ENCODE results near the gene WDR31. TPM values are rescaled to one million over a fixed set of nuclear protein-coding genes. Genes with fewer than 3 reads are reported as not detected.
"Not testable (repeated sequence)": the region's sequence is repeated elsewhere in the genome, so short reads cannot be mapped to it uniquely, and the experiment has no call there.

Gene WDR31
- polyA plus RNA-seq, 1 donor (not counting 4 experiments of a cell fraction or from before 2014, with no cell fraction given): 0.94 TPM

DNA sequence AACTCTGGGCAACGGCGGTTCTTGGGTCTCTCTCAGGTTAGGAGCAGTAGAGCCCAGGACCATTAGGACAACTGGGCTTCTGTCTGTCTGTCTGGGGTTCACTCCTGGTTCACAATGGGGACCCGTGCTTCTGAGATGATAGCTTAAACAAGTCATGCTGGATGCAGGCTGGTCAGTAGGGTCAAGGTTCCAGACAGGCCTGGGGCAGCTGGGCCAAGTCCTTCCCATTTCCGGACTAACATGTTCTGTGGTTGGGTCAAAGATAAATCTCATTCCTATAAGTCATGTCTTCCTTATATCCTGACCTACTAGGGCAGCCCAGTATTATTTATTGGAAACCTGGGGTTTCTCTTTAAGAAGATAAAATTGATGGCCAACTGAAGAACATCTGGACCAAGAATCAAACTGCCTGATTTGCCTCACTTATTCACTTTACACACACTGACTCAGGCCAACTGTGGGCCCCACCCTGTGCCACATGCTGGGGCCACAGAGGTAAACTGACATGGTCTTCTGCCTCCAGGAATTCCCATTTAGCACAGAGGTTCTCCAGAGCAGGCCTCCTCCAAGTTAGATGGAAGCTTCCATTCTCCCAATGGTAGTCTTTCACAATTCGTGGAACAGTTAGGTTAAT is 28.4 kb upstream of the WDR31 start:
- no peak for FAIRE-seq
- dilution Hi-C loops (cut with MboI; ENCODE audit: extremely low pct_ligation_motif_present, low sequenced_read_pairs): no loop called here
- Histone ChIP-seq H3K9me3 (ENCODE audit: control insufficient read depth, low read depth, low read length) (no peaks in the 10 kb centered on the region), H3K4me2 (ENCODE audit: control insufficient read depth, extremely low read depth, insufficient read depth, low read depth, low read length) (no peak overlapping the region), H3K27me3 (ENCODE audit: control insufficient read depth, extremely low read depth, insufficient read depth, low read length) (no peaks in the 10 kb centered on the region), H3K9me1 (ENCODE audit: control insufficient read depth, extremely low read depth, insufficient read depth, low read length) (no peaks in the 10 kb centered on the region), H2AFZ (ENCODE audit: control insufficient read depth, low read length) (no peak overlapping the region), H3K27ac (ENCODE audit: control insufficient read depth, insufficient read depth, low read length) (no peak overlapping the region), H4K20me1 (ENCODE audit: control insufficient read depth, extremely low read depth, insufficient read depth, low read length) (no peaks in the 10 kb centered on the region), H3K4me3 (ENCODE audit: control insufficient read depth in 2 of 3, extremely low read depth in 1 of 3, insufficient read depth in 2 of 3, low read depth in 1 of 3, low read length in 3 of 3) (no peak overlapping the region), H3K9ac (ENCODE audit: control insufficient read depth, extremely low read depth, insufficient read depth, low read length) (no peak overlapping the region), H3K4me1 (ENCODE audit: control insufficient read depth, extremely low read depth, insufficient read depth, low read length) (no peaks in the 10 kb centered on the region), H3K79me2 (ENCODE audit: control insufficient read depth, insufficient read depth, low read length) (no peaks in the 10 kb centered on the region), H3K36me3 (ENCODE audit: control insufficient read depth in 2 of 2, extremely low read depth in 1 of 2, insufficient read depth in 2 of 2, low read length in 2 of 2) (peaks cover 3 to 4% of the 10 kb centered on the region in 2 experiments)
- DNase-seq (ENCODE audit: low read depth, low spot score): no peak
- TF ChIP-seq, protein P1, sequence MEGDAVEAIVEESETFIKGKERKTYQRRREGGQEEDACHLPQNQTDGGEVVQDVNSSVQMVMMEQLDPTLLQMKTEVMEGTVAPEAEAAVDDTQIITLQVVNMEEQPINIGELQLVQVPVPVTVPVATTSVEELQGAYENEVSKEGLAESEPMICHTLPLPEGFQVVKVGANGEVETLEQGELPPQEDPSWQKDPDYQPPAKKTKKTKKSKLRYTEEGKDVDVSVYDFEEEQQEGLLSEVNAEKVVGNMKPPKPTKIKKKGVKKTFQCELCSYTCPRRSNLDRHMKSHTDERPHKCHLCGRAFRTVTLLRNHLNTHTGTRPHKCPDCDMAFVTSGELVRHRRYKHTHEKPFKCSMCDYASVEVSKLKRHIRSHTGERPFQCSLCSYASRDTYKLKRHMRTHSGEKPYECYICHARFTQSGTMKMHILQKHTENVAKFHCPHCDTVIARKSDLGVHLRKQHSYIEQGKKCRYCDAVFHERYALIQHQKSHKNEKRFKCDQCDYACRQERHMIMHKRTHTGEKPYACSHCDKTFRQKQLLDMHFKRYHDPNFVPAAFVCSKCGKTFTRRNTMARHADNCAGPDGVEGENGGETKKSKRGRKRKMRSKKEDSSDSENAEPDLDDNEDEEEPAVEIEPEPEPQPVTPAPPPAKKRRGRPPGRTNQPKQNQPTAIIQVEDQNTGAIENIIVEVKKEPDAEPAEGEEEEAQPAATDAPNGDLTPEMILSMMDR (optimal IDR thresholded peaks at IDR 0.05 in 1 of 3, IDR thresholded peaks at IDR 0.05 in 1 of 3, conservative IDR thresholded peaks at IDR 0.05 in 1 of 3; ENCODE audit: extremely low read depth in 1 of 3, insufficient read depth in 2 of 3, low read length in 3 of 3): no peak
- TF ChIP-seq EZH2 (IDR thresholded peaks at IDR 0.05; ENCODE audit: low read length): no peak

GRCh38 chr9:113365652-113366051 is 25.6 kb upstream of the WDR31 start:
- H3K27ac ChIP-seq (ENCODE audit: control insufficient read depth, insufficient read depth, low read length); DNase-seq (ENCODE audit: low read depth, low spot score); H3K9me3 ChIP-seq (ENCODE audit: control insufficient read depth, low read depth, low read length); H3K79me2 ChIP-seq (ENCODE audit: control insufficient read depth, insufficient read depth, low read length); FAIRE-seq; H3K4me1 ChIP-seq (ENCODE audit: control insufficient read depth, extremely low read depth, insufficient read depth, low read length); H3K4me3 ChIP-seq (ENCODE audit: control insufficient read depth in 2 of 3, extremely low read depth in 1 of 3, insufficient read depth in 2 of 3, low read depth in 1 of 3, low read length in 3 of 3); H3K36me3 ChIP-seq (ENCODE audit: control insufficient read depth in 2 of 2, extremely low read depth in 1 of 2, insufficient read depth in 2 of 2, low read length in 2 of 2); H3K9ac ChIP-seq (ENCODE audit: control insufficient read depth, extremely low read depth, insufficient read depth, low read length); H3K9me1 ChIP-seq (ENCODE audit: control insufficient read depth, extremely low read depth, insufficient read depth, low read length); H4K20me1 ChIP-seq (ENCODE audit: control insufficient read depth, extremely low read depth, insufficient read depth, low read length); H3K4me2 ChIP-seq (ENCODE audit: control insufficient read depth, extremely low read depth, insufficient read depth, low read depth, low read length); H3K27me3 ChIP-seq (ENCODE audit: control insufficient read depth, extremely low read depth, insufficient read depth, low read length); H2AFZ ChIP-seq (ENCODE audit: control insufficient read depth, low read length); dilution Hi-C loops (cut with MboI; ENCODE audit: extremely low pct_ligation_motif_present, low sequenced_read_pairs): not testable (repeated sequence)

GRCh38 chr9:113364951-113365350 is 24.9 kb upstream of the WDR31 start:
- no peak overlapping the region for H3K27ac ChIP-seq (ENCODE audit: control insufficient read depth, insufficient read depth, low read length)
- no peak overlapping the region for H3K4me3 ChIP-seq (ENCODE audit: control insufficient read depth in 2 of 3, extremely low read depth in 1 of 3, insufficient read depth in 2 of 3, low read depth in 1 of 3, low read length in 3 of 3)
- no peak for FAIRE-seq
- H3K79me2 ChIP-seq (ENCODE audit: control insufficient read depth, insufficient read depth, low read length): no peaks in the 10 kb centered on the region
- H3K36me3 ChIP-seq (ENCODE audit: control insufficient read depth in 2 of 2, extremely low read depth in 1 of 2, insufficient read depth in 2 of 2, low read length in 2 of 2): no peaks in the 10 kb centered on the region
- no peak for DNase-seq (ENCODE audit: low read depth, low spot score)
- no peaks in the 10 kb centered on the region for H4K20me1 ChIP-seq (ENCODE audit: control insufficient read depth, extremely low read depth, insufficient read depth, low read length)
- no peaks in the 10 kb centered on the region for H3K27me3 ChIP-seq (ENCODE audit: control insufficient read depth, extremely low read depth, insufficient read depth, low read length)
- no peak overlapping the region for H3K4me2 ChIP-seq (ENCODE audit: control insufficient read depth, extremely low read depth, insufficient read depth, low read depth, low read length)
- dilution Hi-C loops (cut with MboI; ENCODE audit: extremely low pct_ligation_motif_present, low sequenced_read_pairs): no loop called here
- no peaks in the 10 kb centered on the region for H3K9me3 ChIP-seq (ENCODE audit: control insufficient read depth, low read depth, low read length)
- H2AFZ ChIP-seq (ENCODE audit: control insufficient read depth, low read length): no peak overlapping the region
- no peak overlapping the region for H3K9ac ChIP-seq (ENCODE audit: control insufficient read depth, extremely low read depth, insufficient read depth, low read length)
- no peaks in the 10 kb centered on the region for H3K9me1 ChIP-seq (ENCODE audit: control insufficient read depth, extremely low read depth, insufficient read depth, low read length)
- H3K4me1 ChIP-seq (ENCODE audit: control insufficient read depth, extremely low read depth, insufficient read depth, low read length): no peaks in the 10 kb centered on the region
- TF ChIP-seq EZH2 (IDR thresholded peaks at IDR 0.05; ENCODE audit: low read length): no peak
- TF ChIP-seq, protein P1 (optimal IDR thresholded peaks at IDR 0.05 in 1 of 3, IDR thresholded peaks at IDR 0.05 in 1 of 3, conservative IDR thresholded peaks at IDR 0.05 in 1 of 3; ENCODE audit: extremely low read depth in 1 of 3, insufficient read depth in 2 of 3, low read length in 3 of 3): no peak

Measured in keratinocyte (primary cell).